ENCODE measurements around the gene ENOX2. TPM values are rescaled to one million over a fixed set of nuclear protein-coding genes. Genes with fewer than 3 reads are reported as not detected.

The ENOX2 gene
- polyA plus RNA-seq, 1 donor (not counting 4 experiments of a cell fraction or from before 2014, with no cell fraction given): 24.5 TPM

GRCh38 chrX:130884627-130885026, 18.4 kb downstream of the ENOX2 start:
- Histone ChIP-seq H3K4me2 (ENCODE audit: control insufficient read depth, extremely low read depth, insufficient read depth, low read depth, low read length) (no peak overlapping the region), H3K4me3 (ENCODE audit: control insufficient read depth in 2 of 3, extremely low read depth in 1 of 3, insufficient read depth in 2 of 3, low read depth in 1 of 3, low read length in 3 of 3) (no peak overlapping the region), H3K36me3 (ENCODE audit: control insufficient read depth in 2 of 2, extremely low read depth in 1 of 2, insufficient read depth in 2 of 2, low read length in 2 of 2) (no peaks in the 10 kb centered on the region), H3K27me3 (ENCODE audit: control insufficient read depth, extremely low read depth, insufficient read depth, low read length) (no peaks in the 10 kb centered on the region), H3K9ac (ENCODE audit: control insufficient read depth, extremely low read depth, insufficient read depth, low read length) (no peak overlapping the region), H4K20me1 (ENCODE audit: control insufficient read depth, extremely low read depth, insufficient read depth, low read length) (no peaks in the 10 kb centered on the region), H3K9me3 (ENCODE audit: control insufficient read depth, low read depth, low read length) (no peaks in the 10 kb centered on the region), H3K27ac (ENCODE audit: control insufficient read depth, insufficient read depth, low read length) (no peak overlapping the region), H2AFZ (ENCODE audit: control insufficient read depth, low read length) (no peak overlapping the region), H3K79me2 (ENCODE audit: control insufficient read depth, insufficient read depth, low read length) (no peaks in the 10 kb centered on the region), H3K4me1 (ENCODE audit: control insufficient read depth, extremely low read depth, insufficient read depth, low read length) (no peaks in the 10 kb centered on the region), H3K9me1 (ENCODE audit: control insufficient read depth, extremely low read depth, insufficient read depth, low read length) (no peaks in the 10 kb centered on the region)
- dilution Hi-C loops (cut with MboI; ENCODE audit: extremely low pct_ligation_motif_present, low sequenced_read_pairs): no loop called here
- no peak for TF ChIP-seq EZH2 (IDR thresholded peaks at IDR 0.05; ENCODE audit: low read length)
- TF ChIP-seq, protein P1, sequence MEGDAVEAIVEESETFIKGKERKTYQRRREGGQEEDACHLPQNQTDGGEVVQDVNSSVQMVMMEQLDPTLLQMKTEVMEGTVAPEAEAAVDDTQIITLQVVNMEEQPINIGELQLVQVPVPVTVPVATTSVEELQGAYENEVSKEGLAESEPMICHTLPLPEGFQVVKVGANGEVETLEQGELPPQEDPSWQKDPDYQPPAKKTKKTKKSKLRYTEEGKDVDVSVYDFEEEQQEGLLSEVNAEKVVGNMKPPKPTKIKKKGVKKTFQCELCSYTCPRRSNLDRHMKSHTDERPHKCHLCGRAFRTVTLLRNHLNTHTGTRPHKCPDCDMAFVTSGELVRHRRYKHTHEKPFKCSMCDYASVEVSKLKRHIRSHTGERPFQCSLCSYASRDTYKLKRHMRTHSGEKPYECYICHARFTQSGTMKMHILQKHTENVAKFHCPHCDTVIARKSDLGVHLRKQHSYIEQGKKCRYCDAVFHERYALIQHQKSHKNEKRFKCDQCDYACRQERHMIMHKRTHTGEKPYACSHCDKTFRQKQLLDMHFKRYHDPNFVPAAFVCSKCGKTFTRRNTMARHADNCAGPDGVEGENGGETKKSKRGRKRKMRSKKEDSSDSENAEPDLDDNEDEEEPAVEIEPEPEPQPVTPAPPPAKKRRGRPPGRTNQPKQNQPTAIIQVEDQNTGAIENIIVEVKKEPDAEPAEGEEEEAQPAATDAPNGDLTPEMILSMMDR (optimal IDR thresholded peaks at IDR 0.05 in 1 of 3, IDR thresholded peaks at IDR 0.05 in 1 of 3, conservative IDR thresholded peaks at IDR 0.05 in 1 of 3; ENCODE audit: extremely low read depth in 1 of 3, insufficient read depth in 2 of 3, low read length in 3 of 3): no peak
- FAIRE-seq: no peak
- no peak for DNase-seq (ENCODE audit: low read depth, low spot score)

DNA sequence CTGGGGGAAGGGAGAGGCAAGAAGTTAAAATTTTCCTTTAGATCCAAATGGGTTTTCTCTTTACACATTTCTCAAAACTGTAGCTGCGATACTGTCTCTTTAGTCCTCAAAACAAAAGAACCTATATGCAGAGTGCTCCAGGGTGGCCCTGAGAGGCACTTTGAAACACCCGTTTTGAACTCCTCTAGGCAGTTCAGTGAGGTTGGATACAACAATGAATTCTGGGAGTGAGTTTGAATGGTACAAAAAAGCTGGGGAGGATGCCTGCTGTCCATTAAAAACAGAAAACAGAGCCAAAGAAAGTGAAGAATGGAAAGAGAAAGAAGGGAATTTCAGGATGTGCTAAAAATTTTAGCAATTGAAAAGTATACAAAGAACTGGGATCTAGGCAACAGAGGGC, 23.1 kb downstream of the ENOX2 start:
- Histone ChIP-seq H4K20me1 (ENCODE audit: control insufficient read depth, extremely low read depth, insufficient read depth, low read length) (no peaks in the 10 kb centered on the region), H3K79me2 (ENCODE audit: control insufficient read depth, insufficient read depth, low read length) (no peaks in the 10 kb centered on the region), H3K4me2 (ENCODE audit: control insufficient read depth, extremely low read depth, insufficient read depth, low read depth, low read length) (no peak overlapping the region), H3K4me1 (ENCODE audit: control insufficient read depth, extremely low read depth, insufficient read depth, low read length) (peaks cover 3% of the 10 kb centered on the region), H3K4me3 (ENCODE audit: control insufficient read depth in 2 of 3, extremely low read depth in 1 of 3, insufficient read depth in 2 of 3, low read depth in 1 of 3, low read length in 3 of 3) (no peak overlapping the region), H3K27ac (ENCODE audit: control insufficient read depth, insufficient read depth, low read length) (no peak overlapping the region), H3K9me3 (ENCODE audit: control insufficient read depth, low read depth, low read length) (no peaks in the 10 kb centered on the region), H2AFZ (ENCODE audit: control insufficient read depth, low read length) (no peak overlapping the region), H3K9ac (ENCODE audit: control insufficient read depth, extremely low read depth, insufficient read depth, low read length) (no peak overlapping the region), H3K9me1 (ENCODE audit: control insufficient read depth, extremely low read depth, insufficient read depth, low read length) (no peaks in the 10 kb centered on the region), H3K27me3 (ENCODE audit: control insufficient read depth, extremely low read depth, insufficient read depth, low read length) (no peaks in the 10 kb centered on the region), H3K36me3 (ENCODE audit: control insufficient read depth in 2 of 2, extremely low read depth in 1 of 2, insufficient read depth in 2 of 2, low read length in 2 of 2) (no peaks in the 10 kb centered on the region)
- FAIRE-seq (no peak), DNase-seq (ENCODE audit: low read depth, low spot score) (no peak)
- TF ChIP-seq EZH2 (IDR thresholded peaks at IDR 0.05; ENCODE audit: low read length): no peak
- TF ChIP-seq, protein P1 (optimal IDR thresholded peaks at IDR 0.05 in 1 of 3, IDR thresholded peaks at IDR 0.05 in 1 of 3, conservative IDR thresholded peaks at IDR 0.05 in 1 of 3; ENCODE audit: extremely low read depth in 1 of 3, insufficient read depth in 2 of 3, low read length in 3 of 3): no peak
- dilution Hi-C loops (cut with MboI; ENCODE audit: extremely low pct_ligation_motif_present, low sequenced_read_pairs): no loop called here
